ENCODE measurements around the gene EPS8L2.
"Not testable (repeated sequence)": the region's sequence is repeated elsewhere in the genome, so short reads cannot be mapped to it uniquely, and the experiment has no call there.

The EPS8L2 gene

DNA sequence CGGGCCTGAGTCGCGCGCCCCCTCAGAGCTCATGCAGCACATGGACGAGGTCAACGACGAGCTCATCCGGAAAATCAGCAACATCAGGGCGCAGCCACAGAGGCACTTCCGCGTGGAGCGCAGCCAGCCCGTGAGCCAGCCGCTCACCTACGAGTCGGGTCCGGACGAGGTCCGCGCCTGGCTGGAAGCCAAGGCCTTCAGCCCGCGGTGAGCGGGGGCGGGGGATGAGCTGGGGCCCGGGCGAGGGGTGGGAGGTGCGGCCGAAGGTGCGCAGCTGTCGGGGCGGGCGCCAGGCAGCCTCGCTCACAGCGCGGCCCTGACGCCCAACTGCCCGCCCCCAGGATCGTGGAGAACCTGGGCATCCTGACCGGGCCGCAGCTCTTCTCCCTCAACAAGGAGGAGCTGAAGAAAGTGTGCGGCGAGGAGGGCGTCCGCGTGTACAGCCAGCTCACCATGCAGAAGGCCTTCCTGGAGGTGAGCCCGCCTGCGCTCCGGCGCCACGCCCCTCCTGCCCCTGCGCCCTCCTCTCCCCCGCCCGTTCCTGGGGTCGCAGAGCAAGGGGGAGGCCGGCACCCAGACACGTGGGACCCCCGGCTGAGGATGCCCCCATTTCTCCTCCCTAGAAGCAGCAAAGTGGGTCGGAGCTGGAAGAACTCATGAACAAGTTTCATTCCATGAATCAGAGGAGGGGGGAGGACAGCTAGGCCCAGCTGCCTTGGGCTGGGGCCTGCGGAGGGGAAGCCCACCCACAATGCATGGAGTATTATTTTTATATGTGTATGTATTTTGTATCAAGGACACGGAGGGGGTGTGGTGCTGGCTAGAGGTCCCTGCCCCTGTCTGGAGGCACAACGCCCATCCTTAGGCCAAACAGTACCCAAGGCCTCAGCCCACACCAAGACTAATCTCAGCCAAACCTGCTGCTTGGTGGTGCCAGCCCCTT is 20.5 kb downstream of the EPS8L2 start:
- peak; percentile 35 for DNase-seq

DNA sequence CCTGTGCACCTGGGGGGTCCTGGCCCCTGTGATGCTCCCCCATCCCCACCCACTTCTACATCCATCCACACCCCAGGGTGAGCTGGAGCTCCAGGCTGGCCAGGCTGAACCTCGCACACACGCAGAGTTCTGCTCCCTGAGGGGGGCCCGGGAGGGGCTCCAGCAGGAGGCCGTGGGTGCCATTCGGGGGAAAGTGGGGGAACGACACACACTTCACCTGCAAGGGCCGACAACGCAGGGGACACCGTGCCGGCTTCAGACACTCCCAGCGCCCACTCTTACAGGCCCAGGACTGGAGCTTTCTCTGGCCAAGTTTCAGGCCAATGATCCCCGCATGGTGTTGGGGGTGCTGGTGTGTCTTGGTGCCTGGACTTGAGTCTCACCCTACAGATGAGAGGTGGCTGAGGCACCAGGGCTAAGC is 21.3 kb downstream of the EPS8L2 start:
- DNase-seq: no peak

- peak; percentile 75 for DNase-seq
Measured at GRCh38 chr11:727859-728748, 22.1 kb downstream of the EPS8L2 start.

DNA sequence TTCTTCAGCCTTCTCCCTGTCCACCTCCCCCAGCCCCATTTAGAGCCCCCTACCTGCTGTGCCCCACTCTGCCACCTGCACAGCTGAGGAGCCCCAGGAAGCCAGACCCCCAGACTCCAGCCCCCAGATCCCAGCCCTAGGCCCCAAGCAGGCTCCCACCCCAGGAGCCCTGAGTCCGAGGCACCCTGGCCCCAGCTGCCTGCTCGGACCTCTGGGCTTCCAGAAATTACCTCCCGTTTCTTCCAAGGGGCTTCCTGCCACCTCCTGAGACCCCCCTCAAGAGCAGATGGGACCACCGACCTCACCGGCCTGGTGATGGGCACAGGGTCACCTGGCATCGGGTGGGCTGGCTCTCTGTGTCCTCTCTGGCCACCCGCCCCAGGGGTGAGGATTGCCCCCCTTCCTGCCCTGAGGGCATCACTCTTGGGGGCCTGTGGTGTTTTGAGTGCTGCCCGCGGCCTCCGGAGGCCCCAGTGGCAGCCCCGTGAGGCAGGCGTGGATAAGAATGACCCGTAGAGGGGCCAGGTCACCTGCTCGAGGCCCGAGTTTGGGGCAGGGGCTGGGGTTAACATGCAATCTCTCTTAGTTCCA is 23.0 kb downstream of the EPS8L2 start:
- no peak for DNase-seq

- DNase-seq: no peak
Measured at GRCh38 chr11:729492-730074, 23.6 kb downstream of the EPS8L2 start.

DNA sequence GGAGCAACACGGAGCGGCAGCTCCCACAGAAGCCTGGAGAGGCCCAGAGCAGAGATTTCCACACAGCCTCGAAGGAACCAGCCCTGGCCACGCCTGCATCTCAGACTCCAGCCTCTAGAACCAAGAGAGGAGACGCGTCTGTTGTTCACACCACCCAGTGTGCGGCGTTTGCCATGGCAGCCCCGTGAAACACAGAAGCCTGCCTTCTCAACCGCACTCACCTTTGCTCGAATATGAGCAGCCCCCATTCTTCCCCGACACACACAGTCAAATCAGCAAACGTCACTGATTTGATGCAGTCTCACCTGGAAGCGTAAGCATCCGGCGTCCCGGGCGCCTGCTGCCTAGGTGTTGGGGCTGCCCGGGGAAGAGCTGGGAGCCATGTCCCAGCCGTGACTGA is 27.0 kb downstream of the EPS8L2 start:
- no peak for DNase-seq

GRCh38 chr11:734541-734940 is 28.5 kb downstream of the EPS8L2 start:
- DNase-seq: not testable (repeated sequence)

- no peak for DNase-seq
Measured at GRCh38 chr11:737366-737765, 31.3 kb downstream of the EPS8L2 start.

DNA sequence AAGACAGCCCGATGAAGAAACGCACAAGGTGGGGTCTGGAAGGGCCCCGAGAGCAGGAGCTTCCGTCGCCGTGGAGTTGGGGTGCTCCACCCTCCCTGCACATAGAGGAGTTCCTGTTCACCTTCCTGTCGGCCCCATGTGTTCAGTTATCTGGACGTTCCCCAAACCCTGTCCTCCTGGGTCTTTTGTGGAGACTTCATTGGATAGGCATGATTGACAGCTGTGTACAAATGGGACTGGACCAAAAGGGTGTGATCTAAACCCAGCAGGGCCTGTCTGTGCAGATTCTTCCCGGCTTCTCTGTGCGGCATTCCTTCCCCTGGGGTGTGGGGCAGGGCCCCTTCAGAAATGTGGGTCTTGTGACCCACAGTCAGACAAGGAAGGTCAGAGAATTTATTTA is 31.9 kb downstream of the EPS8L2 start:
- peak; percentile 21 for DNase-seq

- DNase-seq: no peak
Measured at GRCh38 chr11:742156-742546, 36.1 kb downstream of the EPS8L2 start.

DNA sequence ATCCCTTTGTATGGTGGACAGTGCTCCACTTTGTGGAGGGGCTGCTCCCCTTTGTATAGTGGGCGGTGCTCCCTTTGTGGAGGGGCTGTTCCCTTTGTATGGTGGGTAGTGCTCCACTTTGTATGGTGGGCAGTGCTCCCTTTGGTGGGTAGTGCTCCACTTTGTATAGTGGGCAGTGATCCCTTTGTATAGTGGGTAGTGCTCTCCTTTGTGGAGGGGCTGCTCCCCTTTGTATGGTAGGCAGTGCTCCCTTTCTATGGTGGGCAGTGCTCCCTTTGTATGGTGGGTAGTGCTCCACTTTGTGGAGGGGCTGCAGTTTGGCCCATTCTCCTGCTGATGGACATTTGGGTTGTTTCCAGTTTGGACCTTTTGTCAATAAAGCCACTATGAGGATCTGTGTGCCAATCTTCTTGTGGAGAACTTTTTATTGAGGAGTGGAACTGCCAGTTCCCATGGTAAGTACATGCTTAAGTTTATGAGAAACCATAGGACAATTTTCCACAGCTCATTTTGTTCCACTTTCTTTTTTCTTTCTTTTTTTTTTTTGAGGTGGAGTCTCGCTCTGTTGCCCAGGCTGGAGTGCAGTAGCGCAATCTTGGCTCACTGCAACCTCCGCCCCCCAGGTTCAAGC is 36.7 kb downstream of the EPS8L2 start:
- no peak for DNase-seq

- peak; percentile 43 for DNase-seq
Measured at GRCh38 chr11:745428-745827, 39.4 kb downstream of the EPS8L2 start.

- DNase-seq: peak; percentile 49
Measured at GRCh38 chr11:746289-747157, 40.5 kb downstream of the EPS8L2 start.

GRCh38 chr11:747158-748006 is 41.4 kb downstream of the EPS8L2 start, which contains the start of gene TALDO1:
Gene TALDO1, plus strand, starts transcription at chr11:747464. Its CDS starts 18 bp downstream, at chr11:747482.
- peak; percentile 87 for DNase-seq

DNA sequence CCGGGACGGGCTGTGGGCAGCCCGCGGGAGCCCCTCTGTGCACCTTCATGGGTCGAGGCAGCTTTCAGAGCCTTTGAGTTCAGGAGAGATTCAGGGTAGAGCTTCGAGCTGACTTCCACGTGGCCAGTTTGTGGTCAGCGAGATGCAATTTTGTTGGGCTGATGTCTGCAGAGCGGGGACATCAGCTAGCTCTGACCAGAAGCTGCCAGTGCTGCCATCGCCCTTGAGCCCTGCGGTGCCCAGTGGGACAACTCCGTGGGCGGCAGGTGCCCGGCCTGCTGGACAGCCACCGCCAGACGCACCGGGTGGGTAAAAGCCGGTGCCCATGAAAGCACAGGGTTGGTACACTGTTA is 42.0 kb downstream of the EPS8L2 start:
- DNase-seq: peak; percentile 34

GRCh38 chr11:749731-750130 is 43.7 kb downstream of the EPS8L2 start:
- DNase-seq: no peak

- no peak for DNase-seq
Measured at GRCh38 chr11:760236-760635, 54.2 kb downstream of the EPS8L2 start.

DNA sequence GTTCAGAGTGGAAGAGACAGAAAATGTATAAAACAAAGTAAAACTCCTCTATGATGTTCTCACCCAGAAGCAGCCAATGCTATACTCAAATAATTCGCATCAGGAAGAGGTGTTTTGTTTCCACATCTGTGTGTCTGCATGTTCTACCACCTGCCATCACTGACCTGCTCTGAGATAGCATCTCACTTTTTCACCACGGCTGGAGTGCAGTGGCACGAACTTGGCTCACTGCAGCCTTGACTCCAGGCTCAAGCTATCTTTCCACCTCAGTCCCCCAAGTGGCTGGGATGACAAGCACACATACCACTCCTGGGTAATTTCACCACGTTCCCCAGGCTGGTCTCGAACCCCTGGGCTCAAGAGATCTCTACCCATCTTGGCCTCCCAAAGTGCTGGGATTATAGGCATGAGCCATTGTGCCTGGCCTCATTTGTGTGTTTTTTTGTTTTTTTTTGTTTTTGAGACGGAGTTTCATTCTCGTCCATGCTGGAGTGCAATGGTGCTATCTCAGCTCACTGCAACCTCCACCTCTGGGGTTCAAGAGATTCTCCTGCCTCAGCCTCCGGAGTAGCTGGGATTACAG is 55.6 kb downstream of the EPS8L2 start:
- no peak for DNase-seq

GRCh38 chr11:762421-763072 is 56.5 kb downstream of the EPS8L2 start:
- peak; percentile 69 for DNase-seq
